ENCODE measurements around the gene PRR33.

The PRR33 gene

GRCh38 chr11:1936781-1937615, 45.3 kb upstream of the PRR33 start:
- no peak for TF ChIP-seq CTCF (conservative IDR thresholded peaks at IDR 0.05; ENCODE audit: low read depth, low read length)
- no peaks in the 10 kb centered on the region for H3K79me2 ChIP-seq (ENCODE audit: insufficient read depth, low read depth)

GRCh38 chr11:1936072-1936780, 44.5 kb upstream of the PRR33 start:
- no peaks in the 10 kb centered on the region for H3K36me3 ChIP-seq (ENCODE audit: insufficient read depth)

More at GRCh38 chr11:1936781-1937615, 45.3 kb upstream of the PRR33 start:
- Histone ChIP-seq H3K4me1 (ENCODE audit: low read depth, poor library complexity, severe bottlenecking) (no peaks in the 10 kb centered on the region), H3K36me3 (ENCODE audit: insufficient read depth) (no peaks in the 10 kb centered on the region), H3K4me3 (IDR thresholded peaks at IDR 0.05; ENCODE audit: insufficient read depth, low read depth, low read length) (no peak overlapping the region), H3K27ac (no peak overlapping the region), H3K4me2 (no peak overlapping the region), H2AFZ (ENCODE audit: low read depth) (no peak overlapping the region), H3K9ac (no peak overlapping the region), H4K20me1 (ENCODE audit: insufficient read depth) (no peaks in the 10 kb centered on the region), H3K27me3 (ENCODE audit: insufficient read depth, low read depth) (peaks cover 74% of the 10 kb centered on the region)

GRCh38 chr11:1935156-1936071, 43.7 kb upstream of the PRR33 start:
- peaks cover 83% of the 10 kb centered on the region for H3K27me3 ChIP-seq (ENCODE audit: insufficient read depth, low read depth)
- TF ChIP-seq CTCF (conservative IDR thresholded peaks at IDR 0.05; ENCODE audit: low read depth, low read length), result no peak
- no peak overlapping the region for H2AFZ ChIP-seq (ENCODE audit: low read depth)
- no peak overlapping the region for H3K27ac ChIP-seq
- no peaks in the 10 kb centered on the region for H3K4me1 ChIP-seq (ENCODE audit: low read depth, poor library complexity, severe bottlenecking)
- no peak overlapping the region for H3K4me2 ChIP-seq
- no peaks in the 10 kb centered on the region for H4K20me1 ChIP-seq (ENCODE audit: insufficient read depth)
- no peaks in the 10 kb centered on the region for H3K79me2 ChIP-seq (ENCODE audit: insufficient read depth, low read depth)
- no peak overlapping the region for H3K4me3 ChIP-seq (IDR thresholded peaks at IDR 0.05; ENCODE audit: insufficient read depth, low read depth, low read length)
- no peaks in the 10 kb centered on the region for H3K36me3 ChIP-seq (ENCODE audit: insufficient read depth)
- H3K9ac ChIP-seq, result no peak overlapping the region

More at GRCh38 chr11:1936072-1936780, 44.5 kb upstream of the PRR33 start:
- Histone ChIP-seq H3K27me3 (ENCODE audit: insufficient read depth, low read depth) (peaks cover 82% of the 10 kb centered on the region), H3K4me2 (no peak overlapping the region), H3K27ac (no peak overlapping the region), H3K4me3 (IDR thresholded peaks at IDR 0.05; ENCODE audit: insufficient read depth, low read depth, low read length) (no peak overlapping the region), H4K20me1 (ENCODE audit: insufficient read depth) (no peaks in the 10 kb centered on the region), H3K79me2 (ENCODE audit: insufficient read depth, low read depth) (no peaks in the 10 kb centered on the region), H3K9ac (no peak overlapping the region), H2AFZ (ENCODE audit: low read depth) (no peak overlapping the region), H3K4me1 (ENCODE audit: low read depth, poor library complexity, severe bottlenecking) (no peaks in the 10 kb centered on the region)
- no peak for TF ChIP-seq CTCF (conservative IDR thresholded peaks at IDR 0.05; ENCODE audit: low read depth, low read length)
